CD4-positive, alpha-beta T cell (primary cell): ENCODE measurements around the gene ZFYVE21. TPM values are rescaled to one million over a fixed set of nuclear protein-coding genes. Genes with fewer than 3 reads are reported as not detected.

Source experiments
- ATAC-seq: fragments of 200-7000 bp; cut with Tn5 transposase; one replicate; pipeline ENCODE4 v1.10.0; 2022; ENCODE audit warnings: mild to moderate bottlenecking; ENCODE audit not compliant: poor library complexity
- CTCF ChIA-PET: fragments of 350-600 bp; sonication (Branson Sonifier 250); formaldehyde crosslinking; loops from one replicate; lab custom pipeline; 2021; ENCODE audit warnings: antibody characterized with exemption, inconsistent platforms; lab: Charles Lee
- POLR2A ChIA-PET: fragments of 350-600 bp; sonication (Branson Sonifier 250); formaldehyde crosslinking; loops from one replicate; lab custom pipeline; 2021; ENCODE audit warnings: antibody characterized with exemption, inconsistent platforms; lab: Charles Lee
- DNase-seq, 14 experiments: peaks; one replicate each; pipeline ENCODE4 v3.0.0-alpha.2; 2013 to 2020; ENCODE audit warnings: mixed read lengths in 2 of 14
- H3K27ac ChIP-seq, 2 donors: one replicate each; pipeline versions ENCODE4 v1.5.1 to v1.7.0; 2013; ENCODE audit warnings: low read length in 2 of 2, low read depth in 1 of 2, mild to moderate bottlenecking in 1 of 2
- H3K27me3 ChIP-seq, 2 experiments: 1 replicate in 1 of 2; 2 replicates in 1 of 2; pipeline versions ENCODE4 v1.6.1 to v1.7.0; 2013; ENCODE audit warnings: low read length in 2 of 2, control low read depth in 1 of 2, mild to moderate bottlenecking in 1 of 2, moderate library complexity in 1 of 2; ENCODE audit not compliant: insufficient read depth in 2 of 2, control insufficient read depth in 1 of 2
- H3K36me3 ChIP-seq: one replicate; pipeline ENCODE4 v1.6.1; 2013; ENCODE audit warnings: low read length, control low read depth; ENCODE audit not compliant: insufficient read depth
- H3K4me1 ChIP-seq: one replicate; pipeline ENCODE4 v1.6.1; 2013; ENCODE audit warnings: low read length, control low read depth; ENCODE audit not compliant: insufficient read depth
- H3K4me3 ChIP-seq: one replicate; pipeline ENCODE4 v1.5.1; 2013; ENCODE audit warnings: mild to moderate bottlenecking, low read length, moderate library complexity
- H3K9me3 ChIP-seq, 2 experiments: 1 replicate in 1 of 2; 2 replicates in 1 of 2; pipeline versions ENCODE4 v1.6.1 to v1.7.0; 2013; ENCODE audit warnings: low read length in 2 of 2, mild to moderate bottlenecking in 2 of 2, control low read depth in 1 of 2, moderate library complexity in 1 of 2; ENCODE audit not compliant: control insufficient read depth in 1 of 2, insufficient read depth in 1 of 2
- H3K27ac Mint-ChIP-seq: one replicate; pipeline ENCODE4 v1.8.0; 2020; ENCODE audit warnings: mixed read lengths
- H3K27me3 Mint-ChIP-seq: one replicate; pipeline ENCODE4 v1.8.0; 2021; ENCODE audit warnings: mixed read lengths
- H3K36me3 Mint-ChIP-seq: one replicate; pipeline ENCODE4 v1.8.0; 2021; ENCODE audit warnings: low read depth, mixed read lengths
- H3K4me1 Mint-ChIP-seq: one replicate; pipeline ENCODE4 v1.8.0; 2021; ENCODE audit warnings: low read depth, mixed read lengths
- H3K4me3 Mint-ChIP-seq: one replicate; pipeline ENCODE4 v1.8.0; 2020; ENCODE audit warnings: mild to moderate bottlenecking, mixed read lengths
- H3K9me3 Mint-ChIP-seq: one replicate; pipeline ENCODE4 v1.8.0; 2020; ENCODE audit warnings: mixed read lengths
- intact Hi-C, 2 experiments: fragments of 100-400 bp; cut with DNase I in 1 of 2; cut with micrococcal nuclease in 1 of 2; formaldehyde crosslinking; loops; one replicate each; pipeline versions ENCODE4 v1.15.1 to v1.9.0; 2023 to 2025; cut with DNase I, micrococcal nuclease
- total RNA-seq, 174 experiments: library from RNA in 2 of 174; stranded (reverse) in 2 of 174; gene quantifications; one replicate each; pipeline ENCODE4 v1.2.3 and lab custom pipeline; 2021 to 2026
- TF ChIP-seq, protein P1 (sequence below): fragments of 200-600 bp; IDR thresholded peaks from one replicate; pipeline ENCODE4 v1.8.0; 2022; ENCODE audit warnings: antibody characterized with exemption, mild to moderate bottlenecking

ZFYVE21 gene
- total RNA-seq, 2 experiments from 2014 or later, result 2.6 to 3.0 TPM

GRCh38 chr14:103763730-103764488 lies 48.3 kb downstream of the ZFYVE21 start:
- TF ChIP-seq, protein P1, sequence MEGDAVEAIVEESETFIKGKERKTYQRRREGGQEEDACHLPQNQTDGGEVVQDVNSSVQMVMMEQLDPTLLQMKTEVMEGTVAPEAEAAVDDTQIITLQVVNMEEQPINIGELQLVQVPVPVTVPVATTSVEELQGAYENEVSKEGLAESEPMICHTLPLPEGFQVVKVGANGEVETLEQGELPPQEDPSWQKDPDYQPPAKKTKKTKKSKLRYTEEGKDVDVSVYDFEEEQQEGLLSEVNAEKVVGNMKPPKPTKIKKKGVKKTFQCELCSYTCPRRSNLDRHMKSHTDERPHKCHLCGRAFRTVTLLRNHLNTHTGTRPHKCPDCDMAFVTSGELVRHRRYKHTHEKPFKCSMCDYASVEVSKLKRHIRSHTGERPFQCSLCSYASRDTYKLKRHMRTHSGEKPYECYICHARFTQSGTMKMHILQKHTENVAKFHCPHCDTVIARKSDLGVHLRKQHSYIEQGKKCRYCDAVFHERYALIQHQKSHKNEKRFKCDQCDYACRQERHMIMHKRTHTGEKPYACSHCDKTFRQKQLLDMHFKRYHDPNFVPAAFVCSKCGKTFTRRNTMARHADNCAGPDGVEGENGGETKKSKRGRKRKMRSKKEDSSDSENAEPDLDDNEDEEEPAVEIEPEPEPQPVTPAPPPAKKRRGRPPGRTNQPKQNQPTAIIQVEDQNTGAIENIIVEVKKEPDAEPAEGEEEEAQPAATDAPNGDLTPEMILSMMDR, result no peak
- no peak overlapping the region for H3K4me3 Mint-ChIP-seq
- H3K36me3 Mint-ChIP-seq, result peaks cover 19% of the 10 kb centered on the region
- H3K27ac Mint-ChIP-seq, result no peak overlapping the region
- Histone ChIP-seq H3K9me3 (no peaks in the 10 kb centered on the region), H3K4me3 (no peak overlapping the region), H3K4me1 (no peaks in the 10 kb centered on the region), H3K27ac (no peak overlapping the region), H3K36me3 (no peaks in the 10 kb centered on the region), H3K27me3 (no peaks in the 10 kb centered on the region)
- ATAC-seq, result no peak
- no peaks in the 10 kb centered on the region for H3K9me3 Mint-ChIP-seq
- intact Hi-C loops, result no loop called here
- no peaks in the 10 kb centered on the region for H3K4me1 Mint-ChIP-seq
- ChIA-PET CTCF (no interaction called here), POLR2A (no interaction called here)
- no peaks in the 10 kb centered on the region for H3K27me3 Mint-ChIP-seq
- DNase-seq, result peak in 1 of 14 experiments; percentile 16

- Mint-ChIP-seq H3K36me3 (peaks cover 21% of the 10 kb centered on the region), H3K27me3 (no peaks in the 10 kb centered on the region), H3K4me1 (no peaks in the 10 kb centered on the region), H3K27ac (no peak overlapping the region), H3K4me3 (no peak overlapping the region), H3K9me3 (no peaks in the 10 kb centered on the region)
- CTCF ChIA-PET, result no interaction called here
- H3K4me3 ChIP-seq, result no peak overlapping the region
- intact Hi-C loops, result no loop called here
- no peaks in the 10 kb centered on the region for H3K4me1 ChIP-seq
- H3K27me3 ChIP-seq, result no peaks in the 10 kb centered on the region
- ATAC-seq, result no peak
- TF ChIP-seq, protein P1, result no peak
- no peak for DNase-seq
- POLR2A ChIA-PET, result no interaction called here
- no peaks in the 10 kb centered on the region for H3K36me3 ChIP-seq
- H3K9me3 ChIP-seq, result no peaks in the 10 kb centered on the region
- no peak overlapping the region for H3K27ac ChIP-seq
These were observed 49.9 kb downstream of the ZFYVE21 start for GRCh38 chr14:103765526-103765925.

DNA sequence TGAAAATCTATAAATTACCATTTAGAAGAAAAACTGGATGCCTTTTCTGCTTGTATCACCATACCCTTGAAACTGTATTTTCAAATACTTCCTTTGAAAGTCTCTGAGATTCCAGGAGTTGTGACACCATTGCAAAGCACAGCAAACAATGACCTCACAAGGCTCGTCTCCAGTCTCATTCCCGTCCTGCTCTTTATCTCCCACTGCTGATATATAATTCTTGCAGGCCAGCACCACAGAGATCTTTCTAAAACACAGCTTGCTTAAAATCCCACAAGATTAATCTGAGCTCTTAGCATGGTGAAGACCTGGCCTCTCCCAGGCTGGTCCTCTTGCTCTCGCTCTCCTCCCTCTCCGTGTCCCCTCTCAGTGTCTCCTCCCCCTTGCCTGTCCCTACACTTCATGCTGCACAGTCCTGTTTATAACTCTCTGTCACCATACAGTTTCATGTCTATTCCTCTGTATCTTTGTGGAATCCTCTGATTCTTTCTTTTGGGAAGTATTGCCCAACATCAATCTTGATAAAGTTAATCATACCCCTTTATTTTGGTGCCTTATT lies 51.8 kb downstream of the ZFYVE21 start:
- ChIA-PET CTCF (no interaction called here), POLR2A (no interaction called here)
- no peaks in the 10 kb centered on the region for H3K4me1 ChIP-seq
- Mint-ChIP-seq H3K27me3 (no peaks in the 10 kb centered on the region), H3K9me3 (no peaks in the 10 kb centered on the region), H3K27ac (no peak overlapping the region), H3K4me1 (no peaks in the 10 kb centered on the region), H3K36me3 (peaks cover 29% of the 10 kb centered on the region), H3K4me3 (no peak overlapping the region)
- intact Hi-C loops, result no loop called here
- H3K4me3 ChIP-seq, result no peak overlapping the region
- no peak for ATAC-seq
- TF ChIP-seq, protein P1, result no peak
- H3K27ac ChIP-seq, result no peak overlapping the region
- peaks cover 3% of the 10 kb centered on the region for H3K36me3 ChIP-seq
- DNase-seq, result no peak
- peaks cover 0 to under 1% of the 10 kb centered on the region in 2 experiments for H3K9me3 ChIP-seq
- H3K27me3 ChIP-seq, result no peaks in the 10 kb centered on the region
